HG02981 (cell line): ENCODE results near the gene DNMT3A.

Experiments
- ATAC-seq: cut with Tn5 transposase; IDR thresholded peaks from one replicate; pipeline ENCODE4 v1.9.1; 2021; ENCODE audit warnings: mild to moderate bottlenecking, moderate library complexity; ENCODE audit not compliant: unreplicated experiment

Gene DNMT3A

GRCh38 chr2:25245141-25245540 lies 96.6 kb downstream of the DNMT3A start:
- no peak for ATAC-seq

GRCh38 chr2:25243995-25244394 lies 97.7 kb downstream of the DNMT3A start:
- ATAC-seq: no peak

- ATAC-seq: no peak
These were observed 100.3 kb downstream of the DNMT3A start for GRCh38 chr2:25241452-25241851.

- no peak for ATAC-seq
These were observed 101.1 kb downstream of the DNMT3A start for GRCh38 chr2:25240636-25241035.

- no peak for ATAC-seq
These were observed 102.8 kb downstream of the DNMT3A start for GRCh38 chr2:25238920-25239319.

- no peak for ATAC-seq
These were observed 104.0 kb downstream of the DNMT3A start for GRCh38 chr2:25237764-25238163.

- ATAC-seq: no peak
These were observed 105.0 kb downstream of the DNMT3A start for GRCh38 chr2:25236736-25237135.

- ATAC-seq: no peak
These were observed 107.0 kb downstream of the DNMT3A start for GRCh38 chr2:25234738-25235137.

GRCh38 chr2:25233916-25234605 lies 107.7 kb downstream of the DNMT3A start:
- ATAC-seq: no peak

GRCh38 chr2:25232248-25232825 lies 109.4 kb downstream of the DNMT3A start:
- ATAC-seq: no peak

GRCh38 chr2:25230948-25231311 lies 110.8 kb downstream of the DNMT3A start:
- ATAC-seq: no peak

- no peak for ATAC-seq
These were observed 111.4 kb downstream of the DNMT3A start for GRCh38 chr2:25230198-25230947.

- ATAC-seq: no peak
These were observed 112.2 kb downstream of the DNMT3A start for GRCh38 chr2:25229279-25230197.

GRCh38 chr2:25228848-25229278 lies 112.9 kb downstream of the DNMT3A start:
- ATAC-seq: no peak

GRCh38 chr2:25227576-25227975 lies 114.1 kb downstream of the DNMT3A start:
- ATAC-seq: no peak

GRCh38 chr2:25226827-25227226 lies 114.9 kb downstream of the DNMT3A start:
- ATAC-seq: no peak

GRCh38 chr2:25222477-25223121 lies 119.1 kb downstream of the DNMT3A start:
- no peak for ATAC-seq

- ATAC-seq: no peak
These were observed 120.1 kb downstream of the DNMT3A start for GRCh38 chr2:25221579-25221978.

GRCh38 chr2:25220313-25220712 lies 121.4 kb downstream of the DNMT3A start:
- ATAC-seq: no peak

- no peak for ATAC-seq
These were observed 122.1 kb downstream of the DNMT3A start for GRCh38 chr2:25219621-25220020.

GRCh38 chr2:25218100-25218499 lies 123.6 kb downstream of the DNMT3A start:
- ATAC-seq: no peak
